ENCODE data around the gene CTNNA3. TPM values are rescaled to one million over a fixed set of nuclear protein-coding genes. Genes with fewer than 3 reads are reported as not detected.

The CTNNA3 gene
- total and polyA plus RNA-seq, 2 donors (not counting 3 experiments of a cell fraction or from before 2014, with no cell fraction given): not detected

- POLR2A ChIA-PET: no interaction called here
- H3K9ac ChIP-seq (replicated peaks; ENCODE audit: extremely low read depth, insufficient read depth, low read length): no peak overlapping the region
- H2AFZ ChIP-seq (ENCODE audit: low read depth, low read length): no peak overlapping the region
- CTCF ChIA-PET: interaction anchor here (1.1 to 6.1 kb wide), 22 partner anchors 9 to 604 kb away, joined by 3 to 310 read pairs (median 8); no protein-coding TSS in a partner anchor
- H3K27ac ChIP-seq (ENCODE audit: insufficient read depth, low read depth, low read length): no peak overlapping the region
- H4K20me1 ChIP-seq (replicated peaks; ENCODE audit: control insufficient read depth, extremely low read depth, insufficient read depth, low read length): no peaks in the 10 kb centered on the region
- DNase-seq (ENCODE audit: low read depth, low spot score): no peak
- H3K9me1 ChIP-seq (replicated peaks; ENCODE audit: control insufficient read depth, extremely low read depth, insufficient read depth, low read length): no peaks in the 10 kb centered on the region
- no peaks in the 10 kb centered on the region for H3K9me3 ChIP-seq (replicated peaks; ENCODE audit: control insufficient read depth, insufficient read depth, low read length)
- H3K79me2 ChIP-seq (ENCODE audit: control insufficient read depth, insufficient read depth, low read length): no peaks in the 10 kb centered on the region
- BruUV-seq (replicated peaks): no TSS peak
- peaks cover 4 to 26% of the 10 kb centered on the region in 2 experiments for H3K27me3 ChIP-seq (ENCODE audit: control insufficient read depth in 2 of 2, insufficient read depth in 2 of 2, low read length in 2 of 2)
- TF ChIP-seq POLR2AphosphoS5 (IDR thresholded peaks at IDR 0.05; ENCODE audit: insufficient read depth, low read depth, low read length) (no peak), JUN (IDR thresholded peaks at IDR 0.05; ENCODE audit: borderline replicate concordance, insufficient read depth, insufficient read length, low read depth) (no peak), CTCF (IDR thresholded peaks at IDR 0.05; ENCODE audit: extremely low read depth in 1 of 2, insufficient read depth in 1 of 2, low read depth in 1 of 2, low read length in 2 of 2) (no peak), POLR2A (IDR thresholded peaks at IDR 0.05; ENCODE audit: low read depth, low read length) (no peak), MAX (IDR thresholded peaks at IDR 0.05; ENCODE audit: insufficient read depth, insufficient read length) (no peak), FOS (IDR thresholded peaks at IDR 0.05; ENCODE audit: borderline replicate concordance, insufficient read depth, low read length) (no peak), GATA2 (IDR thresholded peaks at IDR 0.05; ENCODE audit: insufficient read depth, insufficient read length, low read depth, low read length) (no peak)
- no peak overlapping the region for H3K4me2 ChIP-seq (ENCODE audit: insufficient read depth, low read length)
- H3K4me3 ChIP-seq (replicated peaks in 1 of 3; ENCODE audit: insufficient read depth in 1 of 3, low read depth in 1 of 3, low read length in 3 of 3): no peak overlapping the region
- intact Hi-C loops (cut with micrococcal nuclease): no loop called here
- no peak for FAIRE-seq
- no peaks in the 10 kb centered on the region for H3K36me3 ChIP-seq (ENCODE audit: control insufficient read depth in 2 of 2, extremely low read depth in 1 of 2, insufficient read depth in 2 of 2, low read length in 2 of 2)
- dilution Hi-C loops (cut with MboI; ENCODE audit: extremely low pct_ligation_motif_present, low sequenced_read_pairs): no loop called here
- peaks cover 3% of the 10 kb centered on the region for H3K4me1 ChIP-seq (ENCODE audit: control insufficient read depth, extremely low read depth, insufficient read depth, low read length)
Observed at GRCh38 chr10:67698164-67698563, 2.2 kb upstream of the CTNNA3 start.
